BJ (cell line): ENCODE results near the gene LHPP. TPM values are rescaled to one million over a fixed set of nuclear protein-coding genes. Genes with fewer than 3 reads are reported as not detected.

Source experiments
- CTCF ChIA-PET: fragments of 350-600 bp; formaldehyde crosslinking; extraction: SDS; loops from one replicate; lab custom pipeline; 2021; ENCODE audit warnings: antibody characterized with exemption, inconsistent platforms; lab: Yijun Ruan, JAX
- POLR2A ChIA-PET: fragments of 300-600 bp; sonication (Branson Sonifier 250); formaldehyde crosslinking; extraction: SDS; loops from one replicate; lab custom pipeline; 2021; ENCODE audit warnings: antibody characterized with exemption; lab: Charles Lee
- DNase-seq: peaks from one replicate; pipeline ENCODE4 v3.0.0-alpha.2; 2011; ENCODE audit warnings: low read depth
- H3K27me3 ChIP-seq: 2 replicates; pipeline ENCODE4 v1.6.0; 2011; ENCODE audit warnings: low read length; ENCODE audit not compliant: control insufficient read depth, insufficient read depth
- H3K36me3 ChIP-seq: 2 replicates; pipeline ENCODE4 v1.5.1; 2011; ENCODE audit warnings: low read length; ENCODE audit not compliant: control insufficient read depth, insufficient read depth
- H3K4me3 ChIP-seq: 2 replicates; pipeline ENCODE4 v1.5.1; 2011; ENCODE audit warnings: low read depth, mild to moderate bottlenecking, control low read depth, low read length
- CTCF ChIP-seq: IDR thresholded peaks from 2 replicates; pipeline ENCODE4 v1.5.1; 2011; ENCODE audit warnings: low read depth, mild to moderate bottlenecking, control low read depth, inconsistent platforms, low read length, moderate library complexity; ENCODE audit not compliant: insufficient read depth
- polyA plus RNA-seq: library from polyadenylated mRNA; depleted of rRNA; stranded (reverse); fragments of >200 nt; gene quantifications from 2 replicates; pipeline ENCODE4 v1.2.3, GENCODE V29; 2011

Gene LHPP
- polyA plus RNA-seq, 1 experiment, result 23.8 TPM

GRCh38 chr10:124529661-124530214, 68.1 kb downstream of the LHPP start:
- Histone ChIP-seq H3K36me3 (no peaks in the 10 kb centered on the region), H3K4me3 (no peak overlapping the region), H3K27me3 (no peaks in the 10 kb centered on the region)
- ChIA-PET CTCF (interaction anchor here (0.7 to 4.2 kb wide), 23 partner anchors 10 to 463 kb away, joined by 3 to 59 read pairs (median 3); partner anchors contain the start of gene FAM53B), POLR2A (no interaction called here)
- no peak for TF ChIP-seq CTCF
- DNase-seq, result no peak

DNA sequence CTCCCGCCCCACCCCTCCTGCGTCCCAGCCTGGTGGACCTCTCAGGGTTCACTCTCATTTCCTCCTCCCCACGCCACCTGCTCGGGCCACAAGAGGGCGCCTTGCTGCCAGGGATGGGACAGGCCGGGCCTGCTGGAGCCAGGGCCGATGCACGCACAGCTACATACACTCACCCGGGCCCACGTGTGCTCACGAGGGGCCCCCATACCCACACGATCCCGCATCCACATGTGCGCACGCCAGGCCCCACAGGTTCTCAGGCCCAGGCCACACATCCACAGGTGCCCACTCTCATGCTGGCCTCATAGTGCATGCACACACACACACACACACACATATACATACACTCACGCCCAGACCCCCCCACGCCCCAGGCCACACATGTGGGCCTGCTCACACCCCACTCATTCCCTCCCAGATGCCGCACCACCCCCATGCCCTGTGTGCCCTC, 68.6 kb downstream of the LHPP start:
- peak; percentile 98 for TF ChIP-seq CTCF
- POLR2A ChIA-PET, result interaction anchor here (0.5 kb wide), 1 partner anchor 297 kb away, joined by 24 read pairs; no protein-coding TSS in a partner anchor
- peak; percentile 7 for DNase-seq
- H3K27me3 ChIP-seq, result no peaks in the 10 kb centered on the region
- no peak overlapping the region for H3K4me3 ChIP-seq
- CTCF ChIA-PET, result interaction anchor here (0.6 to 4.2 kb wide), 23 partner anchors 10 to 297 kb away, joined by 3 to 59 read pairs (median 3); partner anchors contain the start of gene FAM53B
- H3K36me3 ChIP-seq, result no peaks in the 10 kb centered on the region

DNA sequence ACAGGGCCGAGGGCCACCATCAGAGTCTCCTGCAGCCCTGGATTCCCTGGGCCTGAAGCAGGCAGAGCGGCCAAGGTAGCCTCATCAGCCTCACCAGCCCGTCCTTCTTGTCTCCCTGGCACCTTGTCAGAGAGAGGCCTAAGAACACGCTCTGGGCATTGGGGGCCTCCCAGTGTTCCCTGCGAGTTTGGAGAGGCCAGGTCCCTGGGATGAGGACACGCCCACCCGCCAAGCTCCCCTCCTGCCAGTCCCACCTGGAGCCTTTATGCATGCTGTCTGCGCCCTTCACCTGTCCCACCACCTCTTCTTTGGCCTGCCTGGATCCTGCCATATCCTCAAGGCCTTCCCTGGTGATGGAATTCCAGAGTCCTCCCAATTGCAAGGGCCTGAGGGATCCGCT, 69.2 kb downstream of the LHPP start:
- H3K4me3 ChIP-seq, result no peak overlapping the region
- CTCF ChIA-PET, result interaction anchor here (0.6 to 4.2 kb wide), 23 partner anchors 9 to 296 kb away, joined by 3 to 59 read pairs (median 3); partner anchors contain the start of gene FAM53B
- no peaks in the 10 kb centered on the region for H3K27me3 ChIP-seq
- no peak for TF ChIP-seq CTCF
- DNase-seq, result no peak
- no peaks in the 10 kb centered on the region for H3K36me3 ChIP-seq
- POLR2A ChIA-PET, result interaction anchor here (0.5 kb wide), 1 partner anchor 296 kb away, joined by 24 read pairs; no protein-coding TSS in a partner anchor

GRCh38 chr10:124532106-124532641, 70.6 kb downstream of the LHPP start:
- ChIA-PET POLR2A (no interaction called here), CTCF (interaction anchor here (0.7 to 4.2 kb wide), 5 partner anchors 15 to 384 kb away, joined by 3 to 27 read pairs (median 3); partner anchors contain the start of gene FAM53B)
- no peak for DNase-seq

More at GRCh38 chr10:124532106-124532641, 70.6 kb downstream of the LHPP start:
- no peaks in the 10 kb centered on the region for H3K27me3 ChIP-seq
- no peak overlapping the region for H3K4me3 ChIP-seq
- TF ChIP-seq CTCF, result peak; percentile 40
- no peaks in the 10 kb centered on the region for H3K36me3 ChIP-seq
